ENCODE data around the gene RCAN1.

Gene RCAN1

GRCh38 chr21:34517039-34517438 is 97.9 kb downstream of the RCAN1 start:
- H3K4me3 ChIP-seq, result no peak overlapping the region
- H3K9me3 ChIP-seq, result no peaks in the 10 kb centered on the region
- DNase-seq (ENCODE audit: low spot score in 2 of 2), result no peak
- in situ Hi-C loops (cut with MboI; ENCODE audit: low sequenced_read_pairs), result no loop called here
- no peaks in the 10 kb centered on the region for H3K27me3 ChIP-seq (ENCODE audit: low read depth)
- no peaks in the 10 kb centered on the region; the same call in 1 of the 2 replicates for H3K36me3 ChIP-seq (replicated peaks)
- no peaks in the 10 kb centered on the region; the same call in 1 of the 2 replicates for H3K4me1 ChIP-seq

GRCh38 chr21:34514576-34515115 is 100.3 kb downstream of the RCAN1 start:
- no peaks in the 10 kb centered on the region for H3K9me3 ChIP-seq
- in situ Hi-C loops (cut with MboI; ENCODE audit: low sequenced_read_pairs), result no loop called here
- H3K27me3 ChIP-seq (ENCODE audit: low read depth), result no peaks in the 10 kb centered on the region
- H3K4me3 ChIP-seq, result no peak overlapping the region
- no peaks in the 10 kb centered on the region for H3K4me1 ChIP-seq
- DNase-seq (ENCODE audit: low spot score in 2 of 2), result no peak
- no peaks in the 10 kb centered on the region; the same call in 1 of the 2 replicates for H3K36me3 ChIP-seq (replicated peaks)

- no peaks in the 10 kb centered on the region; the same call in 1 of the 2 replicates for H3K36me3 ChIP-seq (replicated peaks)
- no peak overlapping the region for H3K4me3 ChIP-seq
- no peak for DNase-seq (ENCODE audit: low spot score in 2 of 2)
- in situ Hi-C loops (cut with MboI; ENCODE audit: low sequenced_read_pairs), result no loop called here
- H3K4me1 ChIP-seq, result no peaks in the 10 kb centered on the region
- H3K27me3 ChIP-seq (ENCODE audit: low read depth), result no peaks in the 10 kb centered on the region
- no peaks in the 10 kb centered on the region for H3K9me3 ChIP-seq
These were observed 101.7 kb downstream of the RCAN1 start for GRCh38 chr21:34513129-34513675.

- Histone ChIP-seq H3K27me3 (ENCODE audit: low read depth) (no peaks in the 10 kb centered on the region), H3K4me3 (no peak within 1 kb of the TSS), H3K4me1 (no peaks in the 10 kb centered on the region), H3K36me3 (replicated peaks) (no peaks in the 10 kb centered on the region), H3K9me3 (no peaks in the 10 kb centered on the region)
- in situ Hi-C loops (cut with MboI; ENCODE audit: low sequenced_read_pairs), result no loop called here
- no peak for DNase-seq (ENCODE audit: low spot score in 2 of 2)
These were observed 103.0 kb downstream of the RCAN1 start, which contains the start of gene KCNE1 for GRCh38 chr21:34511787-34512455. Gene KCNE1, minus strand, starts transcription at chr21:34512210. Its CDS starts 62,576 bp downstream, at chr21:34449634.

GRCh38 chr21:34511181-34511580 is 103.7 kb downstream of the RCAN1 start:
- DNase-seq (ENCODE audit: low spot score in 2 of 2), result no peak
- no peak overlapping the region for H3K4me3 ChIP-seq
- no peaks in the 10 kb centered on the region for H3K27me3 ChIP-seq (ENCODE audit: low read depth)
- H3K4me1 ChIP-seq, result no peaks in the 10 kb centered on the region
- H3K36me3 ChIP-seq (replicated peaks), result no peaks in the 10 kb centered on the region
- in situ Hi-C loops (cut with MboI; ENCODE audit: low sequenced_read_pairs), result no loop called here
- no peaks in the 10 kb centered on the region for H3K9me3 ChIP-seq

GRCh38 chr21:34510148-34511142 is 104.5 kb downstream of the RCAN1 start:
- in situ Hi-C loops (cut with MboI; ENCODE audit: low sequenced_read_pairs), result no loop called here

GRCh38 chr21:34509151-34509550 is 105.8 kb downstream of the RCAN1 start:
- Histone ChIP-seq H3K27me3 (ENCODE audit: low read depth) (no peaks in the 10 kb centered on the region), H3K4me3 (no peak overlapping the region), H3K9me3 (no peaks in the 10 kb centered on the region), H3K36me3 (replicated peaks) (no peaks in the 10 kb centered on the region), H3K4me1 (no peaks in the 10 kb centered on the region)
- no peak for DNase-seq (ENCODE audit: low spot score in 2 of 2)
- in situ Hi-C loops (cut with MboI; ENCODE audit: low sequenced_read_pairs), result no loop called here

More at GRCh38 chr21:34510148-34511142, 104.5 kb downstream of the RCAN1 start:
- Histone ChIP-seq H3K4me3 (no peak overlapping the region), H3K36me3 (replicated peaks) (no peaks in the 10 kb centered on the region), H3K4me1 (no peaks in the 10 kb centered on the region), H3K27me3 (ENCODE audit: low read depth) (no peaks in the 10 kb centered on the region), H3K9me3 (no peaks in the 10 kb centered on the region)
- peak in 1 of 2 experiments; percentile 62 for DNase-seq (ENCODE audit: low spot score in 2 of 2)

- DNase-seq (ENCODE audit: low spot score in 2 of 2), result no peak
- H3K4me1 ChIP-seq, result no peaks in the 10 kb centered on the region
- H3K9me3 ChIP-seq, result no peaks in the 10 kb centered on the region
- in situ Hi-C loops (cut with MboI; ENCODE audit: low sequenced_read_pairs), result no loop called here
- H3K4me3 ChIP-seq, result no peak overlapping the region
- no peaks in the 10 kb centered on the region for H3K27me3 ChIP-seq (ENCODE audit: low read depth)
- no peaks in the 10 kb centered on the region for H3K36me3 ChIP-seq (replicated peaks)
These were observed 110.3 kb downstream of the RCAN1 start for GRCh38 chr21:34504595-34504994.

- Histone ChIP-seq H3K4me1 (no peaks in the 10 kb centered on the region), H3K4me3 (no peak overlapping the region), H3K9me3 (0 out of 2 replicates have a peak, but pooled peaks cover 3% of the 10 kb centered on the region), H3K36me3 (replicated peaks) (no peaks in the 10 kb centered on the region), H3K27me3 (ENCODE audit: low read depth) (no peaks in the 10 kb centered on the region)
- in situ Hi-C loops (cut with MboI; ENCODE audit: low sequenced_read_pairs), result no loop called here
- no peak for DNase-seq (ENCODE audit: low spot score in 2 of 2)
These were observed 112.3 kb downstream of the RCAN1 start for GRCh38 chr21:34502480-34503106.

- H3K27me3 ChIP-seq (ENCODE audit: low read depth), result no peaks in the 10 kb centered on the region
- no peaks in the 10 kb centered on the region for H3K36me3 ChIP-seq (replicated peaks)
- in situ Hi-C loops (cut with MboI; ENCODE audit: low sequenced_read_pairs), result no loop called here
- no peaks in the 10 kb centered on the region for H3K4me1 ChIP-seq
- DNase-seq (ENCODE audit: low spot score in 2 of 2), result no peak
- H3K4me3 ChIP-seq, result no peak overlapping the region
- H3K9me3 ChIP-seq, result 0 out of 2 replicates have a peak, but pooled peaks cover 3% of the 10 kb centered on the region
These were observed 113.2 kb downstream of the RCAN1 start for GRCh38 chr21:34501716-34502115.

- no peaks in the 10 kb centered on the region for H3K27me3 ChIP-seq (ENCODE audit: low read depth)
- 0 out of 2 replicates have a peak, but pooled peaks cover 5% of the 10 kb centered on the region for H3K9me3 ChIP-seq
- in situ Hi-C loops (cut with MboI; ENCODE audit: low sequenced_read_pairs), result no loop called here
- no peak for DNase-seq (ENCODE audit: low spot score in 2 of 2)
- H3K36me3 ChIP-seq (replicated peaks), result no peaks in the 10 kb centered on the region
- H3K4me1 ChIP-seq, result no peaks in the 10 kb centered on the region
- no peak overlapping the region for H3K4me3 ChIP-seq
These were observed 114.7 kb downstream of the RCAN1 start for GRCh38 chr21:34500191-34500590.

GRCh38 chr21:34499116-34499515 is 115.8 kb downstream of the RCAN1 start:
- Histone ChIP-seq H3K36me3 (replicated peaks) (no peaks in the 10 kb centered on the region), H3K9me3 (0 out of 2 replicates have a peak, but pooled peaks cover 5% of the 10 kb centered on the region), H3K27me3 (ENCODE audit: low read depth) (no peaks in the 10 kb centered on the region), H3K4me1 (no peaks in the 10 kb centered on the region), H3K4me3 (no peak overlapping the region)
- DNase-seq (ENCODE audit: low spot score in 2 of 2), result no peak
- in situ Hi-C loops (cut with MboI; ENCODE audit: low sequenced_read_pairs), result no loop called here

- no peaks in the 10 kb centered on the region for H3K4me1 ChIP-seq
- 0 out of 2 replicates have a peak, but pooled peaks cover 5% of the 10 kb centered on the region for H3K9me3 ChIP-seq
- no peaks in the 10 kb centered on the region for H3K27me3 ChIP-seq (ENCODE audit: low read depth)
- in situ Hi-C loops (cut with MboI; ENCODE audit: low sequenced_read_pairs), result no loop called here
- no peaks in the 10 kb centered on the region for H3K36me3 ChIP-seq (replicated peaks)
- no peak overlapping the region for H3K4me3 ChIP-seq
- no peak for DNase-seq (ENCODE audit: low spot score in 2 of 2)
These were observed 116.3 kb downstream of the RCAN1 start for GRCh38 chr21:34498623-34499022.

Measured in HAP-1 (cell line).